Common myeloid progenitor, CD34-positive (primary cell): ENCODE results near the gene PAK1.

ENCODE experiments used
- CTCF ChIA-PET: fragments of 350-600 bp; sonication (Branson Sonifier 250); formaldehyde crosslinking; loops from one replicate; lab custom pipeline; 2021; ENCODE audit warnings: antibody characterized with exemption; lab: Charles Lee
- POLR2A ChIA-PET: fragments of 350-600 bp; sonication (Branson Sonifier 250); formaldehyde crosslinking; loops from one replicate; lab custom pipeline; 2021; ENCODE audit warnings: antibody characterized with exemption; lab: Charles Lee
- DNase-seq, 3 donors: peaks; one replicate each; pipeline versions ENCODE4 v3.0.0 to v3.0.0-alpha.2; 2013
- H3K27ac ChIP-seq, 2 experiments: 1 replicate in 1 of 2; 2 replicates in 1 of 2; pipeline ENCODE4 v1.7.0; 2013; ENCODE audit warnings: inconsistent platforms in 2 of 2, low read length in 2 of 2, mild to moderate bottlenecking in 2 of 2, low read depth in 1 of 2, moderate library complexity in 1 of 2; ENCODE audit not compliant: severe bottlenecking in 2 of 2, insufficient read depth in 1 of 2, poor library complexity in 1 of 2
- H3K27me3 ChIP-seq, 5 experiments: replicated peaks in 2 of 5; 1 replicate in 3 of 5; 2 replicates in 2 of 5; pipeline versions ENCODE4 v1.6.1 to v1.7.0; 2013; ENCODE audit warnings: low read length in 4 of 5, mild to moderate bottlenecking in 2 of 5, moderate library complexity in 2 of 5, inconsistent platforms in 1 of 5; ENCODE audit not compliant: insufficient read depth in 5 of 5, control insufficient read depth in 4 of 5
- H3K36me3 ChIP-seq, 4 experiments: 1 replicate in 2 of 4; 2 replicates in 2 of 4; pipeline versions ENCODE4 v1.6.1 to v1.7.0; 2013; ENCODE audit warnings: low read length in 3 of 4, control low read depth in 1 of 4, mild to moderate bottlenecking in 1 of 4; ENCODE audit not compliant: control insufficient read depth in 4 of 4, insufficient read depth in 4 of 4
- H3K4me1 ChIP-seq, 4 experiments: 1 replicate in 3 of 4; 2 replicates in 1 of 4; pipeline versions ENCODE4 v1.6.1 to v1.7.1; 2013; ENCODE audit warnings: low read length in 3 of 4, mild to moderate bottlenecking in 3 of 4, control low read depth in 1 of 4, inconsistent platforms in 1 of 4, moderate library complexity in 1 of 4; ENCODE audit not compliant: control insufficient read depth in 4 of 4, insufficient read depth in 4 of 4; ENCODE audit errors: control extremely low read depth in 1 of 4
- H3K4me3 ChIP-seq, 7 experiments: 1 replicate in 4 of 7; 2 replicates in 3 of 7; pipeline versions ENCODE4 v1.5.1 to v1.7.0; 2013; ENCODE audit warnings: mild to moderate bottlenecking in 7 of 7, low read length in 6 of 7, moderate library complexity in 6 of 7, inconsistent platforms in 2 of 7, low read depth in 2 of 7, control low read depth in 1 of 7; ENCODE audit not compliant: insufficient read depth in 4 of 7, control insufficient read depth in 1 of 7; ENCODE audit errors: extremely low read depth in 1 of 7
- H3K9me3 ChIP-seq, 5 experiments: 1 replicate in 4 of 5; 2 replicates in 1 of 5; pipeline versions ENCODE4 v1.6.1 to v1.7.1; 2013; ENCODE audit warnings: low read length in 4 of 5, mild to moderate bottlenecking in 2 of 5, inconsistent platforms in 1 of 5, low read depth in 1 of 5, moderate library complexity in 1 of 5; ENCODE audit not compliant: control insufficient read depth in 4 of 5, insufficient read depth in 2 of 5; ENCODE audit errors: control extremely low read depth in 1 of 5
- WGBS: methylation state at CpG from one replicate; pipeline ENCODE4 v1.1.5; 2013; ENCODE audit not compliant: insufficient coverage; 5-methylcytosine and 5-hydroxymethylcytosine counted together

The PAK1 gene

DNA sequence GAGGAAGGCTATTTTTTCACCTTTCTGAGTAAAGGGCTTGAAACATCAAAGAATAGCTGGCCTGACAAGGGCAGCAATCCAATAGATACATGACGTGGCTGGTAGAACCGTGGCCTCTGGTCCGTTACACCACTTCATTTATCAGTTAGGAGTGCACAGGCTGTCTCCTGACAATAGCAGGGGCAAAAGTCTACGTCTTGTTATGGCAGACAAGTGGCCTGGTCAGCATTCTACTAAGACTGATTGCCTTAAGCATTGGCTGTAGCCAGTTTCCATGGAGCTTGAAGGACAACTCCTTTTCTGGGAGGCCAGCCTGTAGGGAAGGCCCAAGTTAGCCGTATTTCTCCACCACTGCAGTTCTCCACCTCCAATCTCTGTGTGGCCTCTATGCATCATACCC lies 163.2 kb downstream of the PAK1 start:
- CTCF ChIA-PET: no interaction called here
- no peak overlapping the region for H3K4me3 ChIP-seq
- POLR2A ChIA-PET: no interaction called here
- H3K4me1 ChIP-seq: no peaks in the 10 kb centered on the region
- no peak for DNase-seq
- no peaks in the 10 kb centered on the region for H3K27me3 ChIP-seq
- no peak overlapping the region for H3K27ac ChIP-seq
- H3K36me3 ChIP-seq: no peaks in the 10 kb centered on the region
- no peaks in the 10 kb centered on the region for H3K9me3 ChIP-seq
- 94% methylated on average over 5 of the region's 5 CpGs for WGBS

DNA sequence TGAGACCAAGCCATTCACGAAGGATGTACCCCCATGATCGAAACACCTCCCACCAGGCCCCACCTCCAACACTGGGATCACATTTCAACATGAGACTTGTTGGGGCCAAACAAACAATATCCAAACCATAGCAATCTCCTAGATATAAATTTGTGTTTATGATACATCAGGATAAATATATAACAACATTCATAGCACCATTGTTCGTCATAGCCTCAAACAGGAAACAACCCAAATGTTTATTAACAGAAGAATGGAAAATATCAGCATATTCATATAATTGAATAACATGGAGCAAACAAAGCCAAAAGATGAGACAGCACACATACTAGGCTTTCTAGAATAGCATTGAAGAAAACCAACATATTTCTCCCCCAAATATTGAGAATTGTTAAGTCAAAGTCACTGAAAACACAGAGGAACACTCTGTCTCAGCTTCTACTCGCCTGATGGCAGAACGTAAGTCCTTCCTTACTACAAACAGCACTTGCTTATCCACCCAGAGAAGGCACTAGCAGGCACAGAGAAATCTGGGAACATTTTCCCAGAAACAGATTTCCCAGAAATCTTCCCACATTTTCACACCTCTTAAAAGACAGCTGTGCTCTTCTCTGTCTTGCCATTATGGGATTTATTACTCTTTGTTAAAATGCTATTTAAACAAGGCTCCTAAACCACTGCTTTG lies 164.4 kb downstream of the PAK1 start:
- 100% methylated on average over 1 of the region's 5 CpGs for WGBS
- DNase-seq: no peak

DNA sequence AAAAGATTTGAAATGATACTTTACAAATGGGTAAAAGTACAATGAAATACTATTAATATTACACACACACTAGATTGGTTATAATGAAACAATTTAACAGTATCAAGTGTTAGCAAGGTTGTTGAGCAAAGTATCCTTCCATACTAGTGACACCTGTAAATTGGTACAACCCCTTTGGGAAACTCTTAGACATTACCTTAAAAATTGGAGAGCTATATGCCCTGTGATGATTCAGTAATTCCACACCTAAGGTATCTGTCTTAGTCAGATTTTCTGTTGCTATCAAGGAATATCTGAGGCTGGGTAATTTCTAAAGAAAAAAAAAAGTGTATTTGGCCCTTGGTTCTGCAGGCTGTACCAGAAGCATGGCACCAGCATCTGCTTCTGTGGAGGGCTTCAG lies 165.1 kb downstream of the PAK1 start:
- ChIA-PET POLR2A (no interaction called here), CTCF (no interaction called here)

More for the DNA sequence above, 164.4 kb downstream of the PAK1 start:
- POLR2A ChIA-PET: no interaction called here
- Histone ChIP-seq H3K9me3 (no peaks in the 10 kb centered on the region), H3K27ac (no peak overlapping the region), H3K36me3 (no peaks in the 10 kb centered on the region), H3K27me3 (no peaks in the 10 kb centered on the region), H3K4me3 (no peak overlapping the region), H3K4me1 (no peaks in the 10 kb centered on the region)
- CTCF ChIA-PET: no interaction called here

DNA sequence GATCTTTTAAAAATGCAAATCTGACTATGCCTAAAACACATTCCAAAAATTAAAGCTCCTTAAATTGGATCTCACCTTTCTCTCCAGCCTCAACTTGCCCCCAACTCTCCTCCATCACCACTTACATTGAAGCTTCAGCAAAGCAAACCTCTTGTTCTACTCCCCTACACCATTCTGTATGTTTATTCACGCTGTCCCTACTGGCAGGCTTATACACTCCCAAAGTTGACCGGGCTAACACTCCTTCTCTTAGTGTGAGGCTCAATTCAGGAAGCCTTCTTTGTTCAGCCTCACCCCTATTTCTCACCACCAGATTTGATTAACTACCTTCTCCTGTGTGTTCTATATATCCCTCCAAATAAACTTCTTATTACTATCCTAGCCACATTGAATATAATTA lies 170.6 kb downstream of the PAK1 start:
- H3K27me3 ChIP-seq: no peaks in the 10 kb centered on the region
- H3K36me3 ChIP-seq: no peaks in the 10 kb centered on the region
- POLR2A ChIA-PET: no interaction called here
- no peak for DNase-seq
- no peak overlapping the region for H3K27ac ChIP-seq
- 100% methylated on average over 2 of the region's 2 CpGs for WGBS
- CTCF ChIA-PET: no interaction called here
- H3K4me3 ChIP-seq: no peak overlapping the region
- H3K9me3 ChIP-seq: no peaks in the 10 kb centered on the region
- H3K4me1 ChIP-seq: no peaks in the 10 kb centered on the region

More for the DNA sequence above, 165.1 kb downstream of the PAK1 start:
- Histone ChIP-seq H3K27ac (no peak overlapping the region), H3K36me3 (no peaks in the 10 kb centered on the region), H3K9me3 (no peaks in the 10 kb centered on the region), H3K4me1 (no peaks in the 10 kb centered on the region), H3K27me3 (no peaks in the 10 kb centered on the region), H3K4me3 (no peak overlapping the region)
- DNase-seq: no peak

DNA sequence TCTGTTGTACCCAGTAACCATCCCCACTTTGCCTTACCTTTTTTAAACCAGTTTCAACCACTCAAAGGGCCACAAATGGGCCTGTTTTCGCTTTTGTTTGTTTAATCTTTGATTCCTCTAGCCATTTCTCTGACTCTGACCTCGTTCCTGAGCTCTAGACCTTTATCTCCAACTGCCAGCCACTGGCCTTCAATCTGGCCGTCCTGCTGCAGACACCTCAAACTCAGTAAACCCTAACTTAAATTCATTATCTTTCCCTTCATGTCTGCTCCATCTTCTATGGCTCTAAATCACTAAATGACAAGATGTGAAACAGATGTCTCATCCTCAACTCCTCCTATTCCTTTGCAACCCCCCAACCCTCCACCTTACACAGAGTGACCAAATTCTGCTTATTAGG lies 171.1 kb downstream of the PAK1 start:
- POLR2A ChIA-PET: no interaction called here
- H3K4me3 ChIP-seq: no peak overlapping the region
- H3K27me3 ChIP-seq: no peaks in the 10 kb centered on the region
- H3K36me3 ChIP-seq: no peaks in the 10 kb centered on the region
- WGBS: 91% methylated on average over 3 of the region's 3 CpGs
- no peaks in the 10 kb centered on the region for H3K4me1 ChIP-seq
- no peak overlapping the region for H3K27ac ChIP-seq
- H3K9me3 ChIP-seq: no peaks in the 10 kb centered on the region
- DNase-seq: no peak
- CTCF ChIA-PET: no interaction called here

DNA sequence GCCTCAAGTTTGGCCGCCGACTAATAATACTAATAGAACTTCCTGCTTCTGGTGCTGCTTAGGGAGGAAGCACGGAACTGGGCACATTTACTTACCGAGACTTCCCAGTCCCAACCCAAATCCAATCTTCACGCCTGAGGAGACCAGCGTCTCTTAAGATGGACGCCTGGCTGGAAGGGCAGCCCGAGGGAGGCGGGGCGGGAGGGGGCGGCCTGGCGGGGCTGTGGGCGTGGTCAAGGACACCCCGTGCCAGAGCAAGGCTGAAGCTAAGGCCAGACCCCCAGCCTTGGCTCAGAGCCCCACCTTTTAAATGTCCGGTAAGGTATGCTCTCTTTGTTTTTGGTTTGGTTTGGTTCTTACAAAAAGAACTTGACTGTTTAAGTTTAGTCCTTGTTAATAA lies 172.4 kb downstream of the PAK1 start, which contains the start of gene GDPD4:
Gene GDPD4, minus strand, starts transcription at position 177 of the 400 bp plus-strand sequence. CDS start 16,549 bp downstream, outside the sequence.
- DNase-seq: no peak
- 97% methylated on average over 14 of the region's 15 CpGs for WGBS
- H3K4me3 ChIP-seq: no peak within 1 kb of the TSS
- no peak within 1 kb of the TSS for H3K27ac ChIP-seq
- ChIA-PET CTCF (interaction anchor here (0.7 kb wide), 1 partner anchor 11 kb away, joined by 3 read pairs; no protein-coding TSS in a partner anchor), POLR2A (no interaction called here)
- no peaks in the 10 kb centered on the region for H3K36me3 ChIP-seq
- no peaks in the 10 kb centered on the region for H3K4me1 ChIP-seq
- H3K27me3 ChIP-seq: no peaks in the 10 kb centered on the region
- no peaks in the 10 kb centered on the region for H3K9me3 ChIP-seq

DNA sequence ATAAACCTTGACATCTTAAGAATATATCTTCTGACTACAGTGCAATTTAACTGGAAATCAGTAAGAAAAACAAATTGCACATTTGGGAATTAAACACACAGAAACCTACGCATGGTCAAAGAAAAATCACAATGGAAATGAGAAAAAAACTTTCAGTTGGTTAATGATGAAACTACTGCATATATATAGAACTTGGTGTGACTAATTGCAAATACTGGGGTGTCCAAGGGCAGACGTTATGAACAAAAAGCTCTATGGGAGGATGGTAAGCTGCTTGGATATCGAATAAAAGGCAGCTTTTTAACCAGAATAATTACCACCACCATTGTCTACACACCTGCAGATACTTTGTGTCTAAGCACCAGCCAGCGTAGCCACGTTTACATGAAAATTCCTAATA lies 173.2 kb downstream of the PAK1 start:
- no peak overlapping the region for H3K27ac ChIP-seq
- H3K27me3 ChIP-seq: no peaks in the 10 kb centered on the region
- no peak for DNase-seq
- POLR2A ChIA-PET: no interaction called here
- no peaks in the 10 kb centered on the region for H3K9me3 ChIP-seq
- no peaks in the 10 kb centered on the region for H3K36me3 ChIP-seq
- no peaks in the 10 kb centered on the region for H3K4me1 ChIP-seq
- CTCF ChIA-PET: interaction anchor here (0.7 kb wide), 1 partner anchor 12 kb away, joined by 3 read pairs; no protein-coding TSS in a partner anchor
- 95% methylated on average over 2 of the region's 5 CpGs for WGBS
- H3K4me3 ChIP-seq: no peak overlapping the region
